ENCODE data around the gene PLEK.
"Not testable (repeated sequence)": the region's sequence is repeated elsewhere in the genome, so short reads cannot be mapped to it uniquely, and the experiment has no call there.

Gene PLEK

GRCh38 chr2:68441994-68442322 is 76.9 kb downstream of the PLEK start:
- DNase-seq (ENCODE audit: low spot score): no peak

- not testable (repeated sequence) for DNase-seq (ENCODE audit: low spot score)
Measured at GRCh38 chr2:68446425-68446824, 81.3 kb downstream of the PLEK start.
